ENCODE data around the gene KRT9.

DNA sequence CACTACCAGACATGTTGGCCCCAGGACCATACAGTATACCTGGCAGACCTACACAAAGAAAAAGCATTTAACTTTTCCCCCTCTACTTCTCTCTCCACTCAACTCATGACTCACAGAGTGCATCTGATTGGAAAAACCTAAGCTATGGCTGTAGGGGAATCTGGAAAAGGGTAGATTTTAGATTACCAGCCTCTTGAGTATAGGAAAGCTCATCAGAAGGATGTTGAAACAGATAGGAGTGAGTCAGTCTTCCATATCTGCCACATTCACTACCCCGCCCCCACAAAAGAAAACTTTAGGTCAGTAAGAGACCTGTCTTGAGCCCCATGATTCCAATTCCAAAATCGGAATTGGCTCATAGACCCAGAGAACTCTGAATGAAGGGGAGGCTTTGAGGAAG lies 12.3 kb downstream of the KRT9 start:
- TF ChIP-seq, protein P1, sequence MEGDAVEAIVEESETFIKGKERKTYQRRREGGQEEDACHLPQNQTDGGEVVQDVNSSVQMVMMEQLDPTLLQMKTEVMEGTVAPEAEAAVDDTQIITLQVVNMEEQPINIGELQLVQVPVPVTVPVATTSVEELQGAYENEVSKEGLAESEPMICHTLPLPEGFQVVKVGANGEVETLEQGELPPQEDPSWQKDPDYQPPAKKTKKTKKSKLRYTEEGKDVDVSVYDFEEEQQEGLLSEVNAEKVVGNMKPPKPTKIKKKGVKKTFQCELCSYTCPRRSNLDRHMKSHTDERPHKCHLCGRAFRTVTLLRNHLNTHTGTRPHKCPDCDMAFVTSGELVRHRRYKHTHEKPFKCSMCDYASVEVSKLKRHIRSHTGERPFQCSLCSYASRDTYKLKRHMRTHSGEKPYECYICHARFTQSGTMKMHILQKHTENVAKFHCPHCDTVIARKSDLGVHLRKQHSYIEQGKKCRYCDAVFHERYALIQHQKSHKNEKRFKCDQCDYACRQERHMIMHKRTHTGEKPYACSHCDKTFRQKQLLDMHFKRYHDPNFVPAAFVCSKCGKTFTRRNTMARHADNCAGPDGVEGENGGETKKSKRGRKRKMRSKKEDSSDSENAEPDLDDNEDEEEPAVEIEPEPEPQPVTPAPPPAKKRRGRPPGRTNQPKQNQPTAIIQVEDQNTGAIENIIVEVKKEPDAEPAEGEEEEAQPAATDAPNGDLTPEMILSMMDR (IDR thresholded peaks at IDR 0.05; ENCODE audit: low read depth, low read length) = no peak
- TF ChIP-seq POLR2A (IDR thresholded peaks at IDR 0.05; ENCODE audit: extremely low read depth, insufficient read length) = no peak
- TF ChIP-seq, protein P2, sequence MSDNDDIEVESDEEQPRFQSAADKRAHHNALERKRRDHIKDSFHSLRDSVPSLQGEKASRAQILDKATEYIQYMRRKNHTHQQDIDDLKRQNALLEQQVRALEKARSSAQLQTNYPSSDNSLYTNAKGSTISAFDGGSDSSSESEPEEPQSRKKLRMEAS (IDR thresholded peaks at IDR 0.05; ENCODE audit: low read depth, low read length) = no peak
